RWPE1 (cell line): ENCODE results near the gene MAPK11.

Experiments
- CTCF ChIA-PET: fragments of 350-600 bp; sonication (Branson Sonifier 250); formaldehyde crosslinking; extraction: SDS; loops from one replicate; lab custom pipeline; 2021; lab: Yijun Ruan, JAX
- POLR2A ChIA-PET: fragments of 400-600 bp; formaldehyde crosslinking; extraction: SDS; loops from one replicate; lab custom pipeline; 2020; ENCODE audit warnings: antibody characterized with exemption; ENCODE audit not compliant: low non-redundant PET; lab: Yijun Ruan, JAX
- DNase-seq: peaks from one replicate; pipeline ENCODE4 v3.0.0; 2012; ENCODE audit warnings: low spot score
- H3K27ac ChIP-seq: fragments of 450-650 bp; 2 replicates; pipeline ENCODE4 v1.5.1; 2017
- TF ChIP-seq, protein P1 (sequence below): fragments of 450-650 bp; conservative IDR thresholded peaks from 2 replicates; pipeline ENCODE4 v1.5.1; 2017; ENCODE audit warnings: low read depth, mild to moderate bottlenecking

MAPK11 gene

DNA sequence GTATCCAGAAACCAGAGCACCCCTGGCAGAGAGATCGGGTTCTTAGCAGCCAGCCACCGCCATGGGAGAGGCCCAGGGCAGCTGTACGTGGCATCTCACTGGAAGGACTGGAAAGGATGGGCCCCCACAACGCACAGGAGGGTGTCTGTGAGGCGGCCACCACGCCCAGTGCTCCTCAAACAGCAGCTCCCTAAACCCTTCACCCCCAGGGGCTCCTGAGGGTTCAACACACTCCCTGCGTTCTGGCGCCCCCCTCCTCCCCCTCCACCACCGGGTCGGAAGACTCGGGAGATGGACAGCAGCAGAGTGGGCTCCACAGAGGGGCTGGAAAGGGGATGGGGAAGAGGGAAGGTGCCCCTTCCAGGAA, 9.8 kb downstream of the MAPK11 start:
- DNase-seq = no peak
- ChIA-PET CTCF (interaction anchor here (0.6 kb wide), 1 partner anchor 86 kb away, joined by 4 read pairs; no protein-coding TSS in a partner anchor), POLR2A (no interaction called here)
- TF ChIP-seq, protein P1, sequence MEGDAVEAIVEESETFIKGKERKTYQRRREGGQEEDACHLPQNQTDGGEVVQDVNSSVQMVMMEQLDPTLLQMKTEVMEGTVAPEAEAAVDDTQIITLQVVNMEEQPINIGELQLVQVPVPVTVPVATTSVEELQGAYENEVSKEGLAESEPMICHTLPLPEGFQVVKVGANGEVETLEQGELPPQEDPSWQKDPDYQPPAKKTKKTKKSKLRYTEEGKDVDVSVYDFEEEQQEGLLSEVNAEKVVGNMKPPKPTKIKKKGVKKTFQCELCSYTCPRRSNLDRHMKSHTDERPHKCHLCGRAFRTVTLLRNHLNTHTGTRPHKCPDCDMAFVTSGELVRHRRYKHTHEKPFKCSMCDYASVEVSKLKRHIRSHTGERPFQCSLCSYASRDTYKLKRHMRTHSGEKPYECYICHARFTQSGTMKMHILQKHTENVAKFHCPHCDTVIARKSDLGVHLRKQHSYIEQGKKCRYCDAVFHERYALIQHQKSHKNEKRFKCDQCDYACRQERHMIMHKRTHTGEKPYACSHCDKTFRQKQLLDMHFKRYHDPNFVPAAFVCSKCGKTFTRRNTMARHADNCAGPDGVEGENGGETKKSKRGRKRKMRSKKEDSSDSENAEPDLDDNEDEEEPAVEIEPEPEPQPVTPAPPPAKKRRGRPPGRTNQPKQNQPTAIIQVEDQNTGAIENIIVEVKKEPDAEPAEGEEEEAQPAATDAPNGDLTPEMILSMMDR = no peak
- peak overlapping the region; percentile 91 for H3K27ac ChIP-seq

DNA sequence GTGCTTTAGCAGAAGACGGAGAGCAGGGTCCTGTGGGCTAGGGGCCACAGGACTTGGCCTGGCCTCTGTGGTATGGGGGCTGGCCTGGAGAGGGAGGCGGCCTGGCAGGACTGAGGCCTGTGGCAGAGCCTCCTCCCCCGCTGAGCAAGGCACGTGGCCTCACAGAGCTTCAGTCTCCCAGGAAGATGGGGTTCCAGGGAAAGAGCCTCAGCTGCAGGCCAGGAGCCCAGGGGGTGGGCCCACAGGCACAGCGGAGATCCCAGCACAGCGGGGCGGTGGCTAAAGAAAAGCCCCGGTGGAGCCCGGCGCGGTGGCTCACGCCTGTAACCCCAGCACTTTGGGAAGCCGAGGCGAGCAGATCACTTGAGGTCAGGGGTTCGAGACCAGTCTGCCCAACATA, 10.9 kb downstream of the MAPK11 start:
- H3K27ac ChIP-seq = peak overlapping the region; percentile 36
- TF ChIP-seq, protein P1 = no peak
- POLR2A ChIA-PET = no interaction called here
- DNase-seq = no peak
- CTCF ChIA-PET = no interaction called here

DNA sequence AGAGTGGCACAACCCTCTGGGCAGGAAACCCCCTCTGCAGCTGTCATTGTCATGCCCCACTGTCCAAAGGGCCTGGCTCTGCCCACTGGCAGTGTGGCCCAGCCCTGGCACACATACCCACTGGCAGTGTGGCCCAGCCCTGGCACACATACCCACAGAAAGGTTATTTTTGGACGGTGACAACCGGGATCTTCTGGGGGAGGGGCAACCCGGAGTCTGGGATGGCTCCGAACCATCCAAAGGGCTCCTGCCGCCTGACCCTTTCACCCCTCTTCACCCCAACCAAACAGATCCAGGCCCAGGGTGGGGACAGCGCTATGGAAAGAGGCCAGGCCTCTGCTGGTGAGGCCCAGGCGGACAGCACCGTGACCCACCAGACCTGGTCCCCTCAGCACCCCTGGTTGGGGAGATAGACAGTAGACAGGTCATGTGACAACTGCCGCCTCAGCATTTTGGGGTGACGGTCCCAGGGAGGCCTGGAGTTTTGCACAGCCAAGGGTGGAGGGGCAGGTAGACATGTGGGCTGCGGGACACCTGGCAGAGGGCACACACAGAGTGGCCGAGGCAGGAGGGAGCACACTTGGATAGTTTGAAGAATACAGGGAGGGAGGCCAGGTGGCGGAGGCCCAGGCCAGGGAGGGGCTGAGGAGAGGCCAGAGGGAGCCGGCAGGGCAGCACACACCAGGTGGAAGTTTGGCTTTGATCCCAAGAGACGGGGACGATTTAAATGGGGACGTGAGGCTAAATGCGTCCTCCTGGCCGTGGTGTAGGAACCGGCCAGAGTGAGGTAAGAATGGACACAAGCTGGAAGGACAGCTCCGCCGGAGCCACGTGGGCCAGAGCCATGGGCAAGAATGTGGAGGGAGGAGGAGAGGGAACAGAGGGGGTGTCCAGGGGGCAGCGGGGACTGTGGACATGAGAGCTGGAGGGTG, 11.6 kb downstream of the MAPK11 start:
- ChIA-PET POLR2A (no interaction called here), CTCF (no interaction called here)
- TF ChIP-seq, protein P1 = no peak
- H3K27ac ChIP-seq = peak overlapping the region; percentile 36; the same call in 1 of the 2 replicates
- no peak for DNase-seq

DNA sequence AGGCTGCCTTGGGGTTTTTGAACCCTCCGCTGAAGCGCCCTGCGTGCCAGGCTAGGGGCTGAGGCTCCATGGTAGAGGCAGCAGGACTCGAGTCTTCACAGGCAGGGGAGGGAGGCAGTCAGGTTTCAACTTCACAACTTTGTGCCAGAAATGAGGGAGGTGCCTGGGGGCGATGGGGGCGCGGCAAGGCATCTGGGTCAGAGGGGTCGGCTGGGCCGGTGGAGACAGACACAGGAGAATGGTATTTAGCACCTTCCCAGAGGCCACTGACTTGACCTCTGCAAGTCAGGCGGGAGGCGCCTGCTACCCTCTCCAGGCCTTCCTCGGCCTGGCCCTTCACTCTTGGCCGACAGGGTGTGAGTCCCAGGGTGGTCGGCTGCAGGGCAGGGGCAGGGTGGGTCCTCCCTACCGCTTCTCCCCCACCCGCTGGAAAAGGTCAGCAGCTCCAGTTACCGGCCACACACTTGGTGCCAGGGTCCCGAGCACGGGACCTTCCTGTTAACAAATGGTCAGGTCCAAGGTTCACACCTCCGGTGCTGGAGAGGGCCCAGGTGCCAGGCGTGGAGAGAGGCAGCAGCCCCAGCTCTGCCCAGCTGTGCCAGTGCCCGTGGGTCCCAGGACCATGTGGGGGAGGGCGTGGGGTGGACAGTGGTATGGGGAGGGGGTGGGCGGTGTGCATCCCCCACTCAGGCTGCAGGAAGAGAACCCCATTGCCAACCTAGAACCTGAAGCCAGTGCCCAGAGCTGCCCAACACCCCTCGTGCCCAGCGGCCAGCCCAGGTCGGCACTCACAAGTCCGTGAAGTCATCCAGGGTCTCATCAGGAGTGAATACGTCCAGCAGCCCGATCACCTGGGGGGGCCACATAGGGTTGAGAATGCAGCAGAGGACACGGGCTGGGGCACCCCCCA, 12.5 kb downstream of the MAPK11 start:
- TF ChIP-seq, protein P1 = no peak
- ChIA-PET CTCF (no interaction called here), POLR2A (no interaction called here)
- peak overlapping the region; percentile 36; the same call in 1 of the 2 replicates for H3K27ac ChIP-seq
- DNase-seq = no peak

DNA sequence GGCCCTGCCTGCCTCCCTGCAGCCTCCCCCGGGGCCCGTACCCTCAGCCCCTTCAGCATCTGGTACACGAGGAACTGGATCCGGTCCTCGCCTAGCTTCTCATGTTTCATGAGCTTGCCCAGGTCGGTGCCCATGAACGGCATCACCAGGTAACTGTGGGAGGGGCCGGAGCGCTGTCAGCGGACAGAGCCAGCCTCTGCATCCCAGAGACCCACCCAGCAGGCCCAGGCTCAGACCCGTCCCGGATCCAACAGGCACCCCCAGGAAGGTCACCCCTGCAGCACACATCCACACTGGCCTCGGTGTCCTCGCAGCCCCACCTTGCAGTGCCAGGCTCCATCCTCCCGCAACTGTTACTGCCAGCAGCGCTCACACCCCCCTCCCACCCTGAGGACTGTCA, 13.1 kb downstream of the MAPK11 start:
- ChIA-PET POLR2A (no interaction called here), CTCF (no interaction called here)
- H3K27ac ChIP-seq = peak overlapping the region; percentile 36; the same call in 1 of the 2 replicates
- DNase-seq = no peak
- TF ChIP-seq, protein P1 = no peak

DNA sequence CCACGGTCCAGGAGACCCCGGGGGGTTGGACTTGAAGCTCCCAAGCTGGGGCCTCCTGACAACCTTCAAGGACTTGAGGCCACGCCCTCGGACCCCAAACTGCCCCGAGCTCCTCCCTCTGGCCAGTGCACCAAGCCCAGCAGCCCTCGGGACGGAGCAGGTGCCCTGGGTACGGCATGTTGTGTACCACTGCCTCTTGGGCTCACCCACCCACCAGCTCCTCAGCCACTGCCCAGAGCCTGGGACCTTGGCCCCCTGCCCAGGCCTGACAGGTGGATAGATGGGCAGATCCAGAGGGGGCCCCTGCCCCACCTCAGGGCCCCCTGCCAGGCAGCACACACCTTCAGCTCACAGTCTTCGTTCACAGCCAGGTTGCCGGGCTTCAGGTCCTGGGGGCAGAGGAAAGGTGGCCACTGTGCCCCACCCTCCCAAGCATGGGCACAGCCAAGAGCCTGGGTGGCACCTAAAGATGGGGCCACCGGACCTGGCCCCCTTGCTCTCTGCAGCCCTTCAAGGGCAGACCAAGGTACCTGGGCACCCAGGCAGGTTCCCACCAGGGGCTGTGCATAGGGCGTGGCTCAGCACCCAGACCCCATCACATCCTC, 13.8 kb downstream of the MAPK11 start:
- no peak for DNase-seq
- ChIA-PET POLR2A (no interaction called here), CTCF (interaction anchor here (0.8 kb wide), 1 partner anchor 11 kb away, joined by 4 read pairs; no protein-coding TSS in a partner anchor)
- H3K27ac ChIP-seq = no peak overlapping the region
- TF ChIP-seq, protein P1 = no peak
